ENCODE results near the gene ZNF724. TPM values are rescaled to one million over a fixed set of nuclear protein-coding genes. Genes with fewer than 3 reads are reported as not detected.
"Not testable (repeated sequence)": the region's sequence is repeated elsewhere in the genome, so short reads cannot be mapped to it uniquely, and the experiment has no call there.

Gene ZNF724
- 5.9 and 6.5 TPM in 2 replicates for total RNA-seq (2014; rRNA removed; shearing (Covaris generic))
- polyA plus RNA-seq (2015; cell fraction: cytosol; rRNA removed) = 0.14 and 0.18 TPM in 2 replicates
- 0.25 and 0.37 TPM in 2 replicates for polyA plus RNA-seq (2015; cell fraction: nucleus; rRNA removed)

DNA sequence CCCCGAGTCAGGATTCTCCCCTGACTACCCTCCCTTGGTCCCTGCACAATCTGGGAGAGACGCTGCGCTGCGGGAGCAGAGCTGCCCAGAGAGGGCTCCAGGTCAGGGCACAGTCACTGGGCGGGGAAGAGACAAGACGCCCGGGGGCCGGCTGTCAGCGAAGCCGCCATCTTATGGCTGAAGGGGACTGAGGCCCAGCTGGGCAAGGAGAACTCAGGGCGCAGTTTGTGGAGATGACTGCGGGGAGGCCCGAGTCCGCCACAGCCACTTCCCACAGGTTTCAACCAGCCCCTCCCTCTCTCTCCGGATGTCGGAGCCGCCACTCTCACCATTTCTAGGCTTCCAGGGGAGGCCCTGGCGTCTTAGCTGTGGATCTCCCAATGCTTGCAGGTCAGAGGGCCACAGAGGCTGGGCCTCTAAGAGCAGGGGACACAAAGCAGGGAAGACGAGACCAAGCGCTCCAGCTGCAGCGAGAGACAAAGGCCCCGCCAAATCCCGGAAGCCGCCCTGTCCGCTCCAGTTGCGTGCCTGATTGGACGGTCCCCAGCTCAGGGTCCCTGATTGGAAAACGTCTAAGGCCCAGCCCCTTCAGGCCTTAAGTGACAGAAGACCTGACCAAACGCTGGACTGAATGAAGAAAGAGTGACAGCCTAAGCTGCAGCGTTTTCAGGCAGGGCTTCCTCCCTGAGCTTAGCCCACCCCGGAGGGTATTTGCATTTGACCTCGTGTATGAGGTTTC lies at the start of gene ZNF724:
Gene ZNF724 (minus strand): TSS at position 484 of the 739 bp plus-strand sequence. CDS start 152 bp downstream, at position 332.
- DNase-seq (ENCODE audit: low read depth) = peak; percentile 89

DNA sequence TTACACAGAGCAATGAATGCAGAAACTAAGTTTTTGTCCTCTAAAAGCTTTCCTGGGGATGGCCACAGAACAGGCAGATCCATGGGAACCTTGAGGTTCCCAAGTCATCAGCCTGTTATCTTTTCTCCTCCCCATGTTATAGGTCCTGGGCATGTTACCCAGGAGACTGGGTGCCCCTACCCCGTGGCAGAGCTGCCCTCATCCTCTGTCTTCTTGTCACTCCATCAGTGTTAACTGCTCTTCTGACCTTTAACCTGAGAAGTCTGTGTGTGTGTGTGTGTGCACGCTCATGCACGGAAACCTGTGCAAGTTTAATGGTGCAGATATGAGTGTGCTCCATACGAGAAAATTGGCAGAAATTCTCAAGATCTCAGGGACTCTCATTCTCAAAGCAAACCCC lies 43.9 kb upstream of the ZNF724 start:
- no peak for DNase-seq (ENCODE audit: low read depth)

DNA sequence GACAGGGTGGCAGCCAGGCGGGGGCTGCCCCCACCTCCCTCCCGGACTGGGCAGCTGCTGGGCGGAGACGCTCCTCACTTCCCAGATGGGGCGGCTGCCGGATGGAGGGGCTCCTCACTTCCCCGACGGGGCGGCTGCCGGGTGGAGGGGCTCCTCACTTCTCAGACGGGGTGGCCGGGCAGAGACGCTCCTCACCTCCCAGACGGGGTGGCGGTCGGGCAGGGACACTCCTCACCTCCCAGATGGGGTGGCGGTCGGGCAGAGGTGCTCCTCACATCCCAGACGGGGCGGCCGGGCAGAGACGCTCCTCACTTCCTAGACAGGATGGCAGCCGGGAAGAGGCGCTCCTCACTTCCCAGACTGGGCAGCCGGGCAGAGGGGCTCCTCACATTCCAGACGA lies 39.8 kb upstream of the ZNF724 start:
- DNase-seq (ENCODE audit: low read depth) = not testable (repeated sequence)

DNA sequence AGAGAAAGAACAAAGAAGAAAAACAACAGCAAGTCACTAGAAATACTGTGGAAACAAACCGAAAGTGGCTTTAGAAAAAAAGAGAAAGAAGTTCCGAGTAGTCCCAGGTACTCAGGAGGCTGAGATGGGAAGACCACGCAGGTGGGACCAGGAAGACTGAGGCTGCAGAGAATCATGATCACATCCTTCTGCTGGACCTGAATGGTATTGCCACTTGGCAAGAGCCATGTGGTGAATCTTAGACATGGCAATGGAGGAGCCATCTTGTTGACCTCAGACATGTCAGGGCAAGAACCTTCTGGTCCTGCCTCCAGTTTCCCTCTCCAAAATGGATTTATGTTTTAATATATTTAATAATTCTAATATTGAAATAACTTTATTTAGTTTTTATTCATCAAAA lies 37.4 kb upstream of the ZNF724 start:
- no peak for DNase-seq (ENCODE audit: low read depth)

DNA sequence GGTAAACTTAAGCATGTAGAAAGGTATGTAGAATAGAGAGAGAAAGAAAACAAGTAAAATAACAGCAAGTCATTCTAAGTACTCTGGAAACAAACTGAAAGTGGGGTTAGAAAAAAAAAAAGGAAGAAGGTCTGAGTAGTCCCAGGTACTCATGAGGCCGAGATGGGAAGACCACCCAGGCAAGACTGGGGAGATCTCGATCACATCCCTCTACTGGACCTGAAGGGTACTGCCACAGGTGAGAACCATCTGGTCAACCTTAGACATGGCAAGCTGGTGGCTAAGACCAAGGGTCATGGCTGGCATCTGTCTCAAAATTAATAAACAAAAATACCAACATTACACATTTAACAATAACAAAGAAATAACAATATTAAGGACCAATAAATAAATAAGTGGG lies 36.3 kb upstream of the ZNF724 start:
- DNase-seq (ENCODE audit: low read depth) = no peak

DNA sequence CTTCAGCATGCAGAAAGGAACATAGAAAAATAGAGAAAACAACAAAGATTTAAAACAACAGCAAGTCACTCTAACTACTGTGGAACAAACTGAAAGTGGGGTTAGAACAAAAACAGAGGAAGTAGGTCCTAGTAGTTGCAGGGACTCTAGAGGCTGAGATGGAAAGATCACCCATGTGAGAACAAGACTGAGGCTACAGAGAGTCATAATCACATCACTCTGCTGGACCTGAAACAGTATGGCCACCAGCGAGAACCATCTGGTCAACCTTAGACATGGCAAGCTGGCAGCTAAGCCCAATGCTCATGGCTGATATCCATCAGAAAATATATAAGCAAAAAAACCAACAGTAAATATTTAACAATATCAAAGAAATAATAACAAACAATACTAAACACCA lies 35.8 kb upstream of the ZNF724 start:
- DNase-seq (ENCODE audit: low read depth) = no peak

DNA sequence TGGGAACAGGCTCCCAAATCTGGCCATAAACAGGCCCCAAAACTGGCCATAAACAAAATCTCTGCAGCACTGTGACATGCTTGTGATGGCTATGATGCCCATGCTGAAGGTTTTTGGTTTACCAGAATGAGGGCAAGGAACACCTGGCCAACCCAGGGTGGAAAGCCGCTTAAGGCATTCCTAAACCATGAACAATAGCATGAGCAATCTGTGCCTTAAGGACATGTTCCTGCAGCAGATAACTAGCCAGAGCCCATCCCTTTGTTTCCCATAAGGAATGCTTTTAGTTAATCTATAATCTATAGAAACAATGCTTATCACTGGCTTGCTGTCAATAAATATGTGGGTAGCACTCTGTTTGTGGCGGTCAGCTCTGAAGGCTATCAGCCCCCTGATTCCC lies 35.1 kb upstream of the ZNF724 start:
- not testable (repeated sequence) for DNase-seq (ENCODE audit: low read depth)

DNA sequence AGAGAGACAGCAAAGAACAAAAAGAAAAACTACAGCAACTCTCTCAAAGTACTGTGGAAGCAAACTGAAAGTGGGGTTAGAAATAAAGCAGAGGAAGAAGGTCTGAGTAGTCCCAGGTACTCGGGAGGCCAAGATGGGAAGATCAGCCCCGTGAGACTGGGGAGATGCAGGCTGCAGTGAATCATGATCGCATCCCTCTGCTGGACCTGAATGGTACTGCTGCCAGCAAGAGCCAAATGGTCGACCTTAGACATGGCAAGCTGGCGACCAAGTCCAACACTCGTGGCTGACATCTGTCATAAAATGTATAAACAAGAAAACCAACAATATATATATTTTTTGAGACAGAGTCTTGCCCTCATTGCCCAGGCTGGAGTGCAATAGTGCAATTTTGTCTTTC lies 33.7 kb upstream of the ZNF724 start:
- DNase-seq (ENCODE audit: low read depth) = peak; percentile 38

DNA sequence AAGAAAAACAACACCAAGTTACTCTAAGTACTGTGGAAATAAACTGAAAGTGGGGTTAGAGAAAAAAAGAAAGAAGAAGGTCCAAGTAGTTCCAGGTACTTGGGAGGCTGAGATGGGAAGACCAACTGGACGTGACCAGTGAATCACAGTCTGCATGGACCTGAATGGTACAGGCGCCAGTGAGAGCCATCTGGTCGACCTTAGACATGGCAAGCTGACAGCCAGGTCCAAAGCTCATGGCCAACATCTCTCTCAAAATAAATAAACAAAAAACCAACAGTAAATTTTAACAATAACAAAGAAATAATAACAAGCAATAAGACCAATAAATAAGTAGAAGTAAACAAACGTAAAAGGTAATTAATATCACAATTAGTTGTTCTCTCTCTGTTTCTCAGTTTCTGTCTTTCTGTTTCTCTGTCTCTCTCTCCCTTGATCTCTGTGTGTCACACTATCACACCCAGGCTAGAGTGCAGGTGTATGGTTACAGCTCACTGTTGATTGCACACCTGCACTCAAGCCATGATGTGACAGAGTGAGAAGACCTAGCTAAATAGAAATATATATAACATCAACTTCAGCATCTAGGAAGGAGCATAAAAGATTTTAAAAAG lies 31.6 kb upstream of the ZNF724 start:
- no peak for DNase-seq (ENCODE audit: low read depth)

DNA sequence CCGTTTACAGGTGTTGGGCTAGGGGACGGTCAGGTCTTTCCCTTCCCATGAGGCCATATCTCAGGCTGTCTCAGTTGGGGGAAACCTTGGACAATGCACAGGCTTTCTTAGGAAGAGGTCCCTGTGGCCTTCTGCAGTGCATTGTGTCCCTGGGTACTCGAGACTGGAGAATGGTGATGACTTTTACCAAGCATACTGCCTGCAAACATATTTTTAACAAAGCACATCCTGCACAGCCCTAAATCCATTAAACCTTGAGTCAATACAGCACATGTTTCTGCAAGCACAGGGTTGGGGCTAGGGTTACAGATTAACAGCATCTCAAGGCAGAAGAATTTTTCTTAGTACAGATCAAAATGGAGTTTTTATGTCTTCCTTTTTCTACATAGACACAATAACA lies 27.9 kb upstream of the ZNF724 start:
- DNase-seq (ENCODE audit: low read depth) = not testable (repeated sequence)

DNA sequence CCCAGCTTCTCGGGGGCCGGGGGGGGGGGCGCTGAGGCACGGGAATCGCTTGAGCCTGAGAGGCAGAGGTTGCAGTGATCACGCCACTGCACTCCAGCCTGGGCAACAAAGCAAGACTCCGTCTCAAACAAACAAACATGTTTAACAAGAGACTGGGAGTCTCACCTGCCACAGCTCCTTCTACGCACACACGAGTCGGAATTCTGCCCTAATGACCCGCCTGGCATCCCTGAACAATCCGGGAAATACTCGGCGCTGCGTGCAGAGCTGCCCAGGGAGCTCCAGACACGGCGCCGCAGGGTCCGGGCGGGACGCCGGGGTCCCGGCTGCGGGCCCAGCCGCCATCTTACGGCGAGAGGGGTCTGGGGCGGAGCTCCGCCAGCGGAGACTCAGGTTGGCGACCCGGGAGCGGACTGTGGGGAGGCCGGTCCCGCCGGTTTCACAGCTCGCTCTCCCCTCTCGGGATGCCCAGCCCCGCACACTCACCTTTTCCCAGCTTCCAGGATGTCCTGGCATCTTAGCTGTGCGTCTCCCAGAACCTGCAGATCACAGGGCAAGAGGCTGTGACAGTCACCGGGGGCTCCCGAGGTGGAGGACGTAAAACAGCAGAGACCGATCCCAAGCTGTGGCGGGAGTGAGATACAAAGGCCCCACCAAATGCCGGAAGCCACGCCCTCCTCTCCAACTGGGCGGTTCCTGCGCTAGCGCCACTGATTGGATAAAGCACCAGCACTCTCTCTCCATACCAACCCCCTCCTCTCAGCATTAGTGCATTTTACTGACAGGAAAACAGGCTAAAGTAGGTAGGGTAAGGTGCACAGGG lies 23.6 kb upstream of the ZNF724 start:
- peak; percentile 80 for DNase-seq (ENCODE audit: low read depth)

DNA sequence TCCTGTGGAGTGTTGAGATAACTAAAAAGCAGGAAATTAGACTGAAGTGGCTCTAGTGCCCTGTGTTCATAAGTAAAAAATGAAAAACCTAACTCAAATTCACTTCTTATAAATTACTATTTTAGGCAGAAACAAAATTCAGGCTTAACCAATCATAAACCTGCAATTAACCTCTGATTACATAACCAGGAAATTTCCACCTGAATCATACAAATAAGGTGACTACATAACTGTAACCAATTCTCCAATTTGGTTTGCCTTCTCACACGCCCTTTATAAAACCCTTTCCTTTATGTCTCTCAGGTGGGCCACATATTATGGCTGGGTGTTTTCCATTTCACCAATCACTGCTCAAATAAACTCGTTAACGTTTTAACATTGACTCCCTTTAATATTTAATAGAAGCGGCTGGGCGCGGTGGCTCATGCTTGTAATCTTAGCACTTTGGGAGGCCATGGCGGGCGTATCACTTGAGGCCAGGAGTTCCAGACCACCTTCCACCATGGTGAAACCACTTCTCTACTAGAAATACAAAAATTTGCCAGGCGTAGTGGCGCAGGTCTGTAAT lies 22.9 kb upstream of the ZNF724 start:
- DNase-seq (ENCODE audit: low read depth) = no peak

DNA sequence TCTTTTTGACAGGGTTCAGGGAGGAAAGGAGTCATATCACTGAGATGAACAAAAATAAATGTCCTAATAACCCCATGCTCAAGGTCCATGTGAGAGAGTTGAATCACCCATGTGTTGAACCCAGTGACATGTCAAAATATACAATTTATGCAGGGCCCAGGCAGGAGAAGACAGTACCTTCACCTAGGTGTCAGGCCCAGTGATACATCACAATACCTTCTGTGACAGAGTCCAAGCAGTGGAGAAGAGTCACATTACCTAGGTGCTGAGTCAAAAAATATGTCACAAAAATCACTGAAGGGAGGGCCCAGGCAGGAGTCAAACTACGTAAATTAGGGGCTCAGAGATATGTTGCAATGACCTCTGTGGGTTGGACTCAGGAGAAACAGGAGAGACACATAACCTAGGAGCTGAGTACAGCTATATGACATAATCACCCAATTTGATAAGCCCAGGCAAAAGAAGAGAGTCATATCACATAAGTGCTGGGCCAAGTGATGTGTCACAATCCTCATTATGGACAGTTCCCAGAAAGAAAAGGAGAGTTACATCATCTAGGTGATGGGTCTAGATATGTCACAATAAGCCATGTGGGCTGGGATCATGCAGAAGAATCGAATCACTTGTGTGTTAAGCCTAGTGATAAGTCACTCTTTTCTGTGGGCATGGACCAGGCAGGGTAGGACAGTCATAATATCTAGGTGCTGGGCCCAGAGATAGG lies 13.8 kb upstream of the ZNF724 start:
- no peak for DNase-seq (ENCODE audit: low read depth)

DNA sequence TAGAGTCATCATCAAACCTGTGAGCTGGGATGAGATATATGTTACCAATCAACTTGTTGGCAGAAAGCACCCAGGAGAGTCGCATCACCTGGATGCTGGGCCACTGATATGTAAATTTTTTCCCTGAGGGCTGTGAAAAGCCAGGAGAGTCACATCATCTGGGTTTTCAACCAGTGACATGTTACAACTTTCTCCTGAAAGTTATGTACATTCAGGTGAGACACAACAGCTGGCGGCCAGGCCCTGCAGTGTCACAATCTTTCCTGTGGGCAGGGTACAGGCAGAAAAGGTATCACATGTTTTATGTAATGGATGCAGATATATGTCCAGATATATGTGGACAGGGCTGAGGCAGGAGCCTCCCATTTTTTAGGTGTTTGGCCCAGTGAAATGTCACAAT lies 13.2 kb upstream of the ZNF724 start:
- DNase-seq (ENCODE audit: low read depth) = no peak

DNA sequence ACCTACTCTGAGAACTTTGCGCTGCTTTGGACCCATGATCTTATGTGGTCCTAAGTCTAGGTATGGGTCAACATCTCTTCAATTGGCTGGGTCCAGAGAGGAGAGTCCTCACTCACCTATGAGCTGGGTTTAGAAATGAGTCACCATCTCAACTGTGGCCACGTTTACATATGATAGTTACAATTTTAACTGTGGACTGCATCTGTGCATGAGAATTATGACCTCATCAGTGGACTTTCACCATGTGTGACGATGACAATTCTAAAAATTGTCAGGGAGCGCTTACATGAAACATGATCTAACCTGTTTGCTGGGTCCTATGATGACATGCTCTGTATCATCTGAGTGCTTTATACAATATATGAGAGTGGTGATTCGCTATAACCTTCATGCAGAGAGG lies 12.7 kb upstream of the ZNF724 start:
- no peak for DNase-seq (ENCODE audit: low read depth)

DNA sequence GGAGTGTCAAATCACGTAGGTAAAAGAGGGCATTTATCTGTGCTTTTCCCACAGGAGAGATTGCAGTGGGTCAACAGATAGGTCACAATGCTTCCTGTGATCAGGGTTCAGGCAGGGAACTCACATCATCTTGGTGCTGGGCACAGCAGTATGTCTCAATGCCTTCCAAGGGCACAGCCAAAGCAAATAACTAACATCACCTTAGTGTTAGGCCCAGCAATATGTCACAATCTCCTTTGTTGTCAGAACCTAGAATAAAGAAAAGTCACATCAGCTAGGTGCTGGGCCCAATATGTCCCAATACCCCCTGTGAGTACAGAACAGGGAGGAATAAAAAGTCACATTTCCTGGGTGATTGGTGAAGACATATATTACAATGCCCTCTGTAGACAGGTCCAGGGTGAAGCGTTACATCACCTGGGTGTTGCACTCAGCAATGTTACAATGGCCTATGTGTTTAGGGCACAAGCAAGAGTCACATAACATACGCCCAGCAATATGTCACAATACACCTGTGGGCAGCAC lies 11.4 kb upstream of the ZNF724 start:
- no peak for DNase-seq (ENCODE audit: low read depth)

DNA sequence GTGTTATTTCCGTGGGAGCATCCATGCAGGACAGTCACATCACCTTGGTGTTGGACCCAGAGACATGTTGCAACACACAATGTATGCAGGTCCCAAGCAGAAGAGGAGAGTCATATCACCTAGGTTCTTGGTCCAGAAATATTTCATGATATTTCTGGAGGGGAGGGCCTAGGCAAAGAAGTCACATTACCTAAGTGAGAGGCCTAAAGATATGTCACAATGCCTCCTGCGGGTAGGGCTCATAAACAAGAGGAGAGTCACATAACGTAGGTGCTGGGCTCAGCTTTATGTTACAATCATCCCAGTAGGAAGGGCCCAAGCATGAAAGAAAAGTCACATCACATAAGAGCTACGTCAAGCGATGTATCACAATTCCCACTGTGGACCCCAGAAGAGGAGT lies 10.8 kb upstream of the ZNF724 start:
- DNase-seq (ENCODE audit: low read depth) = no peak

DNA sequence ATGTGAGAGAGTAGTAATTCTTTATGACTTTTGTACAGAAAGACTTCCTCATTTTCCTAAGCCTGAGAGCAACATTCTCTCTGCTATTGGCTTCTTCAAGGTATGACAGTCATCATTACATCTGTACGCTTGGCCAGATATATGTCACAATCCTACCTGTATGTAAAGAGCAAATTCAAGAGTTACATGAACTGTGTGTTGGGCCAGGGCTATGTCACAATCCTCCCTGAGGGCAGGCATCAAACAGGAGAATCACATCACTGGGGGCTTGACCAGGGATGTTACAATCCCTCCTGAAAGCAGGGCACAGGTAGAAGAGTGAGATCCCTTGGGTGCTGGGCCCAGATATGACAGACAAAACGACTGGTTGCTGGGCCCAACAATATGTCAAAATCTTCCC lies 9.8 kb upstream of the ZNF724 start:
- no peak for DNase-seq (ENCODE audit: low read depth)

DNA sequence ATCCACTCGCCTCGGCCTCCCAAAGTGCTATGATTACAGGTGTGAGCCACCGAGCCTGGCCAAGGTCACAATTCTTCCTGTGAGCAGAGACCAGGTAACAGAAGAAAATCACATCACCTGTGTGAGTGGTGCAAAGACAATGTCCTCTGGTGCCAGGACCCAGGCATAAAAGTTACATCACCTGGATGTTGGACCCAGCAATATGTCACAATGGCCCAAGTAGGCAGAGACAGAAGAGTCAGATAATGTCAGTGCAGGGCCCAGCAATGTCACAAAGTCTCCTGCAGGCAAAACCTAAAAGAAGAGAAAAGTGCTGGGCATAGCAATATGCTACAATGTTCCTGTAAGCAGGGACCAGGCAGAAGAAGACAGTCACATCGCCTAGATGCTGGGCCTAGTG lies 5.5 kb upstream of the ZNF724 start:
- DNase-seq (ENCODE audit: low read depth) = no peak

DNA sequence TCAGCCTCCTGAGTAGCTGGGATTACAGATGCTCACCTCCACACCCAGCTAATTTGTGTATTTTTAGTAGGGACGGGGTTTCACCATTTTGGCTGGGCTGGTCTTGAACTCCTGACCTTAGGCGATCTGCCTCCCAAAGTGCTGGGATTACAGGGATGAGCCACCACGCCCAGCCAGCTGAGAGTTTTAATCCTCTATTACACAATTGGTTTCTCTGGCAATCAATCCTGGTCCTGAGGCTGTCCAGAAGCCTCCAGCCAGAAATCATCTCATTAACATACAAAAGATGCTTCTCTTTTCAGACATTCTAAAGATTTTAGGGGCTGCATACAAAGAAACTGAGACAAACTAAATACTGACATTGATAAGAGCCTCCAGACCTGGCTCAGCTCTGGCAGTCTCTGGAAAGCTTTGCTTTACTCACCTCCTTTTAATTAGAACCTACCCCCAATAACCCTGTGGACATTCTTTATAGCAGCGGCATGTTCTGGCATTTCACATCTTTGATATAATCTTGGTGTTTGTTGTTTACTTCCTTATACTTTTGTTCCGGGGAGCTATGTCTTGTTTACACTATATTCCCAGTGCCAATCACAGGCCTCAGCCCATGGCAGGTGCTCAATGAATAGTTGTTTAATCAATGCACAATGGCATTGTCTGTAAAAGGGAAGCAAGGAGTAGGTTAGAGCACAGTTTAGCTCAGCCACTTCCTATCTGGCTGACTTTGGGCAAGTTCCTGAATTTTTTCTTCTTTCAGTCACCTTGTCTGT lies 4.1 kb upstream of the ZNF724 start:
- DNase-seq (ENCODE audit: low read depth) = no peak
